Measurements from ENCODE around the gene ALDH1B1. TPM values are rescaled to one million over a fixed set of nuclear protein-coding genes. Genes with fewer than 3 reads are reported as not detected.
A peak's percentile ranks its signal among the peaks of the same experiment; 100 is the strongest.

Gene ALDH1B1
- polyA plus RNA-seq, 1 donor: 101 TPM

DNA sequence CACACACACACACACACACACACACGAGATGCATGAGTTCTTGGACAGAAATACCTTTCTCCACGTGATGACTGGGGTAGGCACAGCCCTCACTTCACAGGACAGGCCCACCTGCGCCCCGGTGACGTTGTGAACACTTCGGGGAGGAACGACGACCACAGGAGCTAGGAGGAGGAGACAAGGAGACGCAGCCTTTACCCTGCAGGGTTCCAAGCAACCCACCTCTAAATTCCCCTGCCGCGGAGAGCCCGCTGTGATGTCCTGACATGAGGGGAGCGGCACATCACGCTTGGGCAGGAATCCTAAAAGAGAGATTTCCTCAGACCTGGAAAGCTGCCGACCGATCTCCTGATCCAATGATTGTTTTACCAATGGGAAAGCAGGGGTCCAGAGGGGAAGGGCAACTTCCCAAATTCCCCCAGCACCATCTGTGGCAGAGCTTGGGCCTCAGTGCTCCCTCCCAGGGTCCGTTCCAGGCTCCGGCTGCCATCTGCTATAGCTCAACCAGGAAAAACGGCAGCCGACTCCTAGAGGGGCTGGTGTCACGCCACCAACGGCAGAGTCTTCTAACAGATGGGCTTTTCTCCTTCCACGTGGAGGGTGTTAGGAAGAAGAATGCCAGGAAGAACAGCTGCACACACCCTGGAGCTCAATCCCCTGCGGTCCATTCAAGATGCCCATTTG lies 21.7 kb downstream of the ALDH1B1 start:
- no peak overlapping the region for H3K4me3 ChIP-seq (ENCODE audit: low read length)
- H3K9me3 ChIP-seq (ENCODE audit: control insufficient read depth, low read depth, low read length): no peaks in the 10 kb centered on the region
- H3K27me3 ChIP-seq (ENCODE audit: control insufficient read depth, insufficient read depth, low read length): peaks cover 9% of the 10 kb centered on the region
- DNase-seq: no peak
- WGBS (ENCODE audit: insufficient coverage, low lambda C conversion rate): no CpG with 5 or more reads among the region's 24 CpGs
- no peaks in the 10 kb centered on the region for H3K4me1 ChIP-seq (ENCODE audit: control insufficient read depth, insufficient read depth, low read length)
- H3K36me3 ChIP-seq (ENCODE audit: control insufficient read depth, insufficient read depth, low read length): no peaks in the 10 kb centered on the region
- H3K27ac ChIP-seq (ENCODE audit: low read length): no peak overlapping the region

DNA sequence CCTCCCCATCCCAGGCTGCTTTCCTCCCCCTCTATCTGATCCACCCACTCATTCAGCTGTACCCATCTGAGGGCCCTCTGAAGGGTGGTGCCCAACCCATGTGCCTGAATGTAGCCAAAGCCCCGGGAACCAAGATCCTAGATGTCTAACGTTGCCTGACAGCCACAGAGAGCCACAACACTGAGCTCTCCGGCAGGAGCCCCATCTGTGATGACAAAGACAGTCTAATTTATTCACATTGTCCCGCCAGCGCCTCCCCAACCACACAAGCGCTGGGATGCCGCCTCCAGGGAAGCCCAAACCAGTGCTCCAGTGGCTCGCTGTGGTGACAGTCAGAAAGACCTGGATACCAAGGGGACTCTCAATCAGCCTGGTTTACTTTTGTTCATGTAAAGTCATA lies 23.4 kb downstream of the ALDH1B1 start:
- DNase-seq: no peak
- H3K36me3 ChIP-seq (ENCODE audit: control insufficient read depth, insufficient read depth, low read length): no peaks in the 10 kb centered on the region
- H3K4me1 ChIP-seq (ENCODE audit: control insufficient read depth, insufficient read depth, low read length): no peaks in the 10 kb centered on the region
- no peak overlapping the region for H3K4me3 ChIP-seq (ENCODE audit: low read length)
- H3K27ac ChIP-seq (ENCODE audit: low read length): no peak overlapping the region
- H3K9me3 ChIP-seq (ENCODE audit: control insufficient read depth, low read depth, low read length): no peaks in the 10 kb centered on the region
- WGBS (ENCODE audit: insufficient coverage, low lambda C conversion rate): no CpG with 5 or more reads among the region's 8 CpGs
- H3K27me3 ChIP-seq (ENCODE audit: control insufficient read depth, insufficient read depth, low read length): peaks cover 9% of the 10 kb centered on the region

DNA sequence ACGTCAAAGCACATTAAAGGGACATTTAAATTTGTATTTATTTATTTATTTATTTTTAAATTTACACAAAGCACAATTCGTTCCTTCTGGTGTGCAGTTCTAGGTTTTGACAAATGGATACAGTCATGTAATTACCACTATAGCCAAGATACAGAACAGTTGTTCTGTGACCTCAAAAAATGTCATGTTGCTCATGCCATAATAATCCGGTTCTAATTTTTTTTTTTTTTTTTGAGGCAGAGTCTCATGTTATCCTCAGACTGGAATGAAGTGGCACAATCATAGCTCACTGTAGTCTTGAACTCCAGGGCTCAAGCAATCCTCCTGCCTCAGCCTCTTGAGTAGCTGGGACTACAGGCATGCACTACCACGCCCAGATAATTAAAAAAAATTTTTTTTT lies 24.0 kb downstream of the ALDH1B1 start:
- 89% methylated on average over 3 of the region's 4 CpGs for WGBS (ENCODE audit: insufficient coverage, low lambda C conversion rate)
- H3K27ac ChIP-seq (ENCODE audit: low read length): no peak overlapping the region
- no peaks in the 10 kb centered on the region for H3K36me3 ChIP-seq (ENCODE audit: control insufficient read depth, insufficient read depth, low read length)
- H3K4me1 ChIP-seq (ENCODE audit: control insufficient read depth, insufficient read depth, low read length): no peaks in the 10 kb centered on the region
- no peak overlapping the region for H3K4me3 ChIP-seq (ENCODE audit: low read length)
- H3K9me3 ChIP-seq (ENCODE audit: control insufficient read depth, low read depth, low read length): no peaks in the 10 kb centered on the region
- peaks cover 11% of the 10 kb centered on the region for H3K27me3 ChIP-seq (ENCODE audit: control insufficient read depth, insufficient read depth, low read length)
- no peak for DNase-seq

DNA sequence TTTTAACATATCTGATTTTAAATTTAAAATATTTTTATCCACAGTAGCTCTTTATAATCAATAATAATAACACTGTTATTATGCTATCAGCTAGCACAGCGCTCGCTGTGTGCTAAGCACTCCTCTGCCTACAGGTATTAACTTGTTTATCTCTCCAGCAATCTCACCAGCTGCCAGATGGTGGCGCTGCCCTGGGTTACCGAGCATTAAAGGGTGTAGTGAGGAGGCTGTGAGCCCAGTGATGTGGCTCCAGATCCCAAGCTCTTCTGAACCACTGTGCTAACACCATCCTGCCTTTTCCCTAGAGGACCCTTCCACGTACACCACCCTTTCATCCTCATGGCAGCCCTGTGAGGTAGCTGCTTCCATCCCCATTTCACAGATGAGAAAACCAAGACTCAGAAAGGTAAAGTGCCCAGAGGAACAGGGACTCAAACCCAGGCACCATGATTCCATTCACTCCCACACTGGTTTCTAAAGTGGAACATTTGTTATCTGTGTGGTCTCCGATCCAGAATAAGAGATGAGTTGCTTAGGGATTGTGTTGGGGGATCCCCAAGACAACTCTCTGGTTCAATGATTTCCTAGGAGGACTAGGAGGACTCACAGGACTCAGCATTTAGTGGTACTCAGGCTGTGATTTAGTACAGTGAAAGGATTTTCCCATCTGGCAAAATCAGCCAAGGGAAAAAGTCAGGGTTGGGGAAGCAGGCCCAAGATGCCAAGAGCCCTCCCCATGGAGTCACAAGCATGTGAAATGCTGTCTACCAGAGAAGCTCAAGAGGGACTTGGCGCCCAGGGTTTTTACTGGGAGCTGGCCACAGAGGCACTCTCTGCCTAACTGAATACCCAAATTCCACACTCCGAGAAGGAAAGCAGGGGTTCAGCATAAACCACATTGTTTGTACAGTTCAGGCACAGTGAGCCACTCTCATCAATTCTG lies 24.8 kb downstream of the ALDH1B1 start:
- Histone ChIP-seq H3K36me3 (ENCODE audit: control insufficient read depth, insufficient read depth, low read length) (no peaks in the 10 kb centered on the region), H3K9me3 (ENCODE audit: control insufficient read depth, low read depth, low read length) (no peaks in the 10 kb centered on the region), H3K27ac (ENCODE audit: low read length) (no peak overlapping the region), H3K4me1 (ENCODE audit: control insufficient read depth, insufficient read depth, low read length) (no peaks in the 10 kb centered on the region), H3K4me3 (ENCODE audit: low read length) (no peak overlapping the region), H3K27me3 (ENCODE audit: control insufficient read depth, insufficient read depth, low read length) (peaks cover 15% of the 10 kb centered on the region)
- peak in 1 of 2 donors; percentile 38 for DNase-seq
- WGBS (ENCODE audit: insufficient coverage, low lambda C conversion rate): no CpG with 5 or more reads among the region's 8 CpGs

DNA sequence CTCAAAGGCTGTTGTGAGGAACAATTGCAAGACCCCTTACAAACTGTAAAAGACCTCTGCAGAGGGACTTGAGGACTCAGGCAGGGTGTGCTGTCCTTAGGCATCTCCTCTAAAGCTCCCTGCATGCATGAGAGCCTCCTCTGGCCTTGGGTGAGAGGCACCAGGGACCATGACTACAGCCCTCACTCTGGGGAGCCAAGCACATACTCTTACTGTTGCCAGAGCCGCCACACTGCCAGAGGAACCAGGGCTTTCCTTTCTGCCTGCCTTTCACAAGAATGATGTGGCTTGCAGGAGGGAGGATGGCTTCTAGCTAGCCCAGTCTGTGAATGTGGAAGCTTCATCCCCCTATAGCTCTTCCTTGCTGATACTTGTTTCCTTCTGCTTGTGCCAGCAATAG lies 25.9 kb downstream of the ALDH1B1 start:
- Histone ChIP-seq H3K4me3 (ENCODE audit: low read length) (no peak overlapping the region), H3K27ac (ENCODE audit: low read length) (no peak overlapping the region), H3K4me1 (ENCODE audit: control insufficient read depth, insufficient read depth, low read length) (peaks cover 2% of the 10 kb centered on the region), H3K27me3 (ENCODE audit: control insufficient read depth, insufficient read depth, low read length) (peaks cover 22% of the 10 kb centered on the region), H3K9me3 (ENCODE audit: control insufficient read depth, low read depth, low read length) (no peaks in the 10 kb centered on the region), H3K36me3 (ENCODE audit: control insufficient read depth, insufficient read depth, low read length) (no peaks in the 10 kb centered on the region)
- DNase-seq: no peak
- WGBS (ENCODE audit: insufficient coverage, low lambda C conversion rate): no CpG with 5 or more reads among the region's 1 CpG

DNA sequence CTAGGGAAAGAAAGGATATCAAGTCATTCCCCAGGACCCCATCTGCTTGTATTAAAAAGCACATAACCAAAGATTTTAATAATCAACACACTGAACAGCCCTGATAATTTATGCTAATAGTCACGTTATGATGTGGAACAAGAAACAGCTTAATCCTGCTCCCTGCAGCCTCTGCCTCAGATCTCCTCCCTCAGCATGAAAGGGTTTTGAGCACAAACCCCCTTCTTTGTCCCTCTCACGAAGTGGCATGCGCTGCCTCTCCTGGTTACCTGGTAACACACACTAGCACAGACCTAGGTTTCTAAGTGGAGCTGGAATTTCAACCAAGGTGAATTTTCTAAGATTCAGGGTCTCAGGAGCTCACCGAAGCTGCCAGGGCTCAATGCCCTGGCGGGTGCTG lies 26.7 kb downstream of the ALDH1B1 start:
- no peaks in the 10 kb centered on the region for H3K9me3 ChIP-seq (ENCODE audit: control insufficient read depth, low read depth, low read length)
- H3K36me3 ChIP-seq (ENCODE audit: control insufficient read depth, insufficient read depth, low read length): no peaks in the 10 kb centered on the region
- peaks cover 25% of the 10 kb centered on the region for H3K27me3 ChIP-seq (ENCODE audit: control insufficient read depth, insufficient read depth, low read length)
- H3K4me3 ChIP-seq (ENCODE audit: low read length): no peak overlapping the region
- no peak overlapping the region for H3K27ac ChIP-seq (ENCODE audit: low read length)
- H3K4me1 ChIP-seq (ENCODE audit: control insufficient read depth, insufficient read depth, low read length): peaks cover 5% of the 10 kb centered on the region
- no CpG with 5 or more reads among the region's 5 CpGs for WGBS (ENCODE audit: insufficient coverage, low lambda C conversion rate)
- no peak for DNase-seq

DNA sequence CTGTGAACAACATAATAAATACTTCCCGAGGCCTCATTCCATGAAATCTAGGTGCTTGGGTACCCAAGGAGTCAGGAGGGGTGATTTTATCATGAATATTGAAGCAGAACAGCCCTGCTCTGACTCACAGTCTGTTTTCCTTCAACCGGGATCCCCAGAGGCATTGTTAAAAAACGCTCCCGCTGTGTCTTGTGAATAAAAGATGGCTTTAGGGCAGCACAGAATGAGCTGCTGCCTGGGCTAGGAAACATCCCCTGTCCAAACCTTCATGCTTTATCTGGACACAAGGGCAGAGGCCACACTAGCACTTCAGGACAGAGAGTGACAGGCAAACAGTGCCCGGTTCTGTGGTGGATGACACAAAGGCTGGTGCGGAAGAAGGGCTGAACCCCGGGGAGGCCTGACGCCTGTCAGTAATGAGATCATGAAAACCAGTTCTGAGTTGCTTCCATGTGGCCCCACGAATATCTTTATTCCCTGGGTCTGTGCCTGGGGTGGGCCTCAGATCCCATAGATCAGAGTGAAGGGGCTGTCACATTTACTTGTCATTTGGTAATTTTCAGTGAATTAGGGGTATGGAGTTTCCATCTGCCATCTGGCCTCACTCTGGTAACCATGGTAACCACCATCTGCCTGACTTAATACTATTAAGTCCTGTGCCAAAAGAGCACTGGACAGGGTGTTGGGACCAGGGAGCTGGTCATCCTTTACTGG lies 29.2 kb downstream of the ALDH1B1 start:
- Histone ChIP-seq H3K27me3 (ENCODE audit: control insufficient read depth, insufficient read depth, low read length) (peaks cover 40% of the 10 kb centered on the region), H3K4me1 (ENCODE audit: control insufficient read depth, insufficient read depth, low read length) (peaks cover 8% of the 10 kb centered on the region), H3K4me3 (ENCODE audit: low read length) (no peak overlapping the region), H3K36me3 (ENCODE audit: control insufficient read depth, insufficient read depth, low read length) (no peaks in the 10 kb centered on the region), H3K9me3 (ENCODE audit: control insufficient read depth, low read depth, low read length) (no peaks in the 10 kb centered on the region), H3K27ac (ENCODE audit: low read length) (no peak overlapping the region)
- WGBS (ENCODE audit: insufficient coverage, low lambda C conversion rate): no CpG with 5 or more reads among the region's 9 CpGs
- DNase-seq: no peak

DNA sequence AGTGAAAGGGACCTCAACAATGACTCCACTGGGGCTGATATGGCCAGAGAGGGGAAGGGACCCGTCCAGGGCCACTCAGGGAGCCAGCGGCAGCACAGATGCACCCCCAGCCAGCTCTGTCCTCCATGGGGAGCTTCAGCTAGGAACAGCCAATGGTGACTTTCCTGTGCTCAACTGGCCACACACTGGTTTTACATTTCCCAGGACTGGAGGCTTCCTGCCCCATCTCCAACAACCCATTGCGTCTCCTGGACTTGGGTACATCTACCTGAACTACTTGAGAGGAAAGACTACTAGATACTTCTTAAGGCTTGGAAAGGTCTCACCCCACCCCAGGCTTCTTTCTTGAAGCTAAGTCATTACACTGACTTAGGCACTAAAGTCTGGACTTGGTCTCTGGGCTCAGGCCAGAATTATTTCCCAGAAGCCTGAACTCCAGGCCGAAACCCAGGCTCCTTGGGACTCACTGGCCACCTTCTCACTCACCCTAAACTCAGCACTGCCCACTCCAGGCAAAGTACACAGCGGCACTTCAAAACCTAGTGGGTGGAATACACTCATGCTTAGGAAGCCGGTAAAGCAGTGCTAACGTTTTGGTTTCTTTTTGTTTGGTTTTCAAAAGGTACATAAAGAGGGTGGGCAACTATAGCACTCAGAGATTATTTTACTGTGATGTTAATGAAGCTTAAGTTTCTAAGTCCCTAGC lies 30.2 kb downstream of the ALDH1B1 start:
- Histone ChIP-seq H3K9me3 (ENCODE audit: control insufficient read depth, low read depth, low read length) (no peaks in the 10 kb centered on the region), H3K36me3 (ENCODE audit: control insufficient read depth, insufficient read depth, low read length) (no peaks in the 10 kb centered on the region), H3K27me3 (ENCODE audit: control insufficient read depth, insufficient read depth, low read length) (peaks cover 42% of the 10 kb centered on the region), H3K4me3 (ENCODE audit: low read length) (no peak overlapping the region), H3K27ac (ENCODE audit: low read length) (no peak overlapping the region), H3K4me1 (ENCODE audit: control insufficient read depth, insufficient read depth, low read length) (peaks cover 8% of the 10 kb centered on the region)
- DNase-seq: no peak
- no CpG with 5 or more reads among the region's 7 CpGs for WGBS (ENCODE audit: insufficient coverage, low lambda C conversion rate)

DNA sequence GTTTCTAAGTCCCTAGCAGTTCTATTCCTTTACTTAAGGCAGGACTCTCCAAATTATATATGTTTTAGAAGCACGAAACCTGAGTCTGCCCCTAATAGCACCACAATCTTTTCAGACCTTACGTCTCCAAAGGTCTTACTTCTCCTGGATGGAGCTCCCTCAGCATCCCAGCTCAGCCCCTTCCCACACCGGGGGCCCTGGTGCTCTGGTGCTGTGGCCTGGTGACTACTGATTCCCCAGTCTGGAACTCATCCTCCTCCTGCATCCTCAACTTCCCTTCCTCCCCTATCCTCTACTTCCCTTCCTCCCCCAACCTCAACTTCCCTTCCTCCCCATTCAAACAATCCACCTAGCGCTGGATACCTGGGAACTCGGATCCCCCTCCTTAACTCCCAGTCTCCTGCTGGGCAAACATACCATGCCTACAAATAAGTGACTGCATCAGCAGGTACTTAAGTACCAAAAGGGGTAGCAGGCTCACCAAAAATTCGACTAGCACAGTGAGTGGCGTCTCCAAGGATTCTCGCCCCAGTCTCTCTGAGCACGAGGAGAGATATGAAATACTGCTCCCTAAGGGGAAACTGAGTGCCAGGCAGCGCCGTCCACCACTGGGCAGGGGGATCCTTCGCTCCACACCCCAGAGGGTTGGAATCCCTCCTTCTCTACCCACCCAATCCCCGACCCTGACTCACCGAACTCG lies 30.9 kb downstream of the ALDH1B1 start:
- Histone ChIP-seq H3K27me3 (ENCODE audit: control insufficient read depth, insufficient read depth, low read length) (peaks cover 42% of the 10 kb centered on the region), H3K36me3 (ENCODE audit: control insufficient read depth, insufficient read depth, low read length) (no peaks in the 10 kb centered on the region), H3K4me1 (ENCODE audit: control insufficient read depth, insufficient read depth, low read length) (peaks cover 8% of the 10 kb centered on the region), H3K4me3 (ENCODE audit: low read length) (no peak overlapping the region), H3K9me3 (ENCODE audit: control insufficient read depth, low read depth, low read length) (no peaks in the 10 kb centered on the region), H3K27ac (ENCODE audit: low read length) (no peak overlapping the region)
- 67% methylated on average over 1 of the region's 15 CpGs for WGBS (ENCODE audit: insufficient coverage, low lambda C conversion rate)
- DNase-seq: no peak
